Erythroblast (primary cell): ENCODE data around the gene CLEC11A.
"Not testable (repeated sequence)": the region's sequence is repeated elsewhere in the genome, so short reads cannot be mapped to it uniquely, and the experiment has no call there.

ENCODE experiments used
- DNase-seq, 2 experiments: peaks; one replicate each; lab custom pipeline; 2025; lab: John Stamatoyannopoulos, UW
- GATA1 ChIP-seq: IDR thresholded peaks from 2 replicates; pipeline ENCODE4 v1.6.1; 2011; ENCODE audit warnings: low read depth, mild to moderate bottlenecking, control low read depth, low read length, moderate library complexity
- POLR2A ChIP-seq: IDR thresholded peaks from 2 replicates; pipeline ENCODE4 v1.6.1; 2011; ENCODE audit warnings: mild to moderate bottlenecking, low read length

The CLEC11A gene

GRCh38 chr19:50772476-50772875 is 49.3 kb downstream of the CLEC11A start:
- TF ChIP-seq GATA1 (no peak), POLR2A (no peak)
- no peak for DNase-seq

GRCh38 chr19:50772912-50773311 is 49.7 kb downstream of the CLEC11A start:
- DNase-seq, result not testable (repeated sequence)

- DNase-seq, result not testable (repeated sequence)
Measured at GRCh38 chr19:50773454-50773853, 50.3 kb downstream of the CLEC11A start.
